PC-3 (cell line): Measurements from ENCODE around the gene CD300LD.

Experiments used
- CTCF ChIP-seq: fragments of 300-600 bp; sonication (generic); conservative IDR thresholded peaks from 2 replicates; pipeline ENCODE4 v1.5.1; 2017; ENCODE audit warnings: antibody characterized with exemption, low read depth, mild to moderate bottlenecking, low read length
- EZH2 ChIP-seq: fragments of 300-600 bp; sonication (generic); IDR thresholded peaks from one replicate; pipeline ENCODE4 v1.6.1; 2017; ENCODE audit warnings: antibody characterized with exemption, mild to moderate bottlenecking, low read length; ENCODE audit not compliant: unreplicated experiment
- EZH2phosphoT487 ChIP-seq: fragments of 300-600 bp; sonication (generic); IDR thresholded peaks from 2 replicates; pipeline ENCODE4 v1.6.1; 2018; ENCODE audit warnings: mild to moderate bottlenecking, antibody characterized with exemption, low read length, borderline replicate concordance

GRCh38 chr17:74554909-74555308 lies 37.2 kb downstream of the CD300LD start:
- TF ChIP-seq CTCF (no peak), EZH2 (no peak), EZH2phosphoT487 (no peak)
